K562 (cell line): ENCODE results near the gene RPS19. TPM values are rescaled to one million over a fixed set of nuclear protein-coding genes. Genes with fewer than 3 reads are reported as not detected.

Source experiments
- ATAC-seq: fragments of 200-7000 bp; cut with Tn5 transposase; 3 replicates; pipeline ENCODE4 v1.9.1; 2020; ENCODE audit warnings: moderate library complexity
- BruUV-seq: library from RNA; stranded (reverse); fragments of 400-500 nt; replicated peaks from 2 replicates; lab custom pipeline; 2021; lab: Mats Ljungman, UMichigan
- CTCF ChIA-PET: fragments of 300-600 bp; formaldehyde crosslinking; extraction: SDS; loops from one replicate; lab custom pipeline; 2021; ENCODE audit warnings: low intra/inter-chr PET ratio; lab: Yijun Ruan, JAX
- POLR2A ChIA-PET: fragments of 300-600, 350-650 bp; sonication (Branson Sonifier 250); formaldehyde crosslinking; extraction: SDS; loops from one replicate; lab custom pipeline; 2021; ENCODE audit warnings: antibody characterized with exemption, inconsistent platforms; lab: Yijun Ruan, JAX
- DNase-seq, 4 experiments: peaks; one replicate each; pipeline versions ENCODE4 v3.0.0 to v3.0.0-alpha.2; 2011 to 2018; ENCODE audit warnings: low spot score in 3 of 4, mixed read lengths in 3 of 4; ENCODE audit errors: extremely low read depth in 1 of 4
- FAIRE-seq: peaks from 2 replicates; lab custom pipeline; 2011; peaks lifted over from hg19 to GRCh38; lab: Jason Lieb, UNC
- H2AFZ ChIP-seq: 2 replicates; pipeline ENCODE4 v1.6.0; 2011; ENCODE audit warnings: low read depth, low read length, control low read depth, inconsistent platforms
- H3K27ac ChIP-seq: fragments of 200-600 bp; 3 replicates; pipeline ENCODE4 v1.8.0; 2011; ENCODE audit warnings: low read depth, mild to moderate bottlenecking, control low read depth, inconsistent platforms, low read length, moderate library complexity, mixed read lengths; ENCODE audit errors: extremely low read depth
- H3K27me3 ChIP-seq, 2 experiments: fragments of 300-600 bp in 1 of 2; 2 replicates in 1 of 2; 3 replicates in 1 of 2; pipeline versions ENCODE4 v1.6.0 to v1.8.0; 2011; ENCODE audit warnings: inconsistent platforms in 2 of 2, low read length in 2 of 2, mild to moderate bottlenecking in 1 of 2, mixed read lengths in 1 of 2, moderate library complexity in 1 of 2; ENCODE audit not compliant: control insufficient read depth in 2 of 2, insufficient read depth in 2 of 2
- H3K36me3 ChIP-seq: fragments of 300-600 bp; 3 replicates; pipeline ENCODE4 v1.8.0; 2011; ENCODE audit warnings: mild to moderate bottlenecking, low read length, inconsistent platforms; ENCODE audit not compliant: control insufficient read depth, insufficient read depth
- H3K4me1 ChIP-seq, 2 experiments: fragments of 200-600 bp in 1 of 2; replicated peaks in 1 of 2; 2 replicates in 1 of 2; 3 replicates in 1 of 2; pipeline versions ENCODE4 v1.5.1 to v1.8.0; 2011; ENCODE audit warnings: inconsistent platforms in 2 of 2, low read length in 2 of 2, mild to moderate bottlenecking in 1 of 2, mixed read lengths in 1 of 2, moderate library complexity in 1 of 2; ENCODE audit not compliant: control insufficient read depth in 2 of 2, insufficient read depth in 2 of 2
- H3K4me2 ChIP-seq: 2 replicates; pipeline ENCODE4 v1.6.1; 2011; ENCODE audit warnings: low read length, control low read depth, inconsistent platforms, mixed read lengths; ENCODE audit not compliant: insufficient read depth
- H3K4me3 ChIP-seq: fragments of 200-600 bp; sonication (generic), shearing (Covaris generic); 2 replicates; pipeline ENCODE4 v1.5.1; 2016; ENCODE audit warnings: control low read depth, inconsistent platforms
- H3K79me2 ChIP-seq: fragments of 200-600 bp; 3 replicates; pipeline ENCODE4 v1.8.0; 2011; ENCODE audit warnings: low read length, inconsistent platforms; ENCODE audit not compliant: control insufficient read depth, insufficient read depth
- H3K9ac ChIP-seq, 2 experiments: 2 replicates each; pipeline versions ENCODE4 v1.6.0 to v1.6.1; 2011; ENCODE audit warnings: low read depth in 2 of 2, low read length in 2 of 2, control low read depth in 1 of 2, inconsistent platforms in 1 of 2, mild to moderate bottlenecking in 1 of 2, mixed read lengths in 1 of 2; ENCODE audit not compliant: insufficient read depth in 1 of 2
- H3K9me1 ChIP-seq: one replicate; pipeline ENCODE4 v1.6.0; 2011; ENCODE audit warnings: inconsistent platforms, mild to moderate bottlenecking, low read length, moderate library complexity; ENCODE audit not compliant: control insufficient read depth, insufficient read depth
- H3K9me3 ChIP-seq: replicated peaks from 2 replicates; pipeline ENCODE4 v1.5.1; 2011; ENCODE audit warnings: low read depth, low read length, inconsistent platforms; ENCODE audit not compliant: control insufficient read depth, insufficient read depth
- H4K20me1 ChIP-seq: replicated peaks from 2 replicates; pipeline ENCODE4 v1.6.1; 2011; ENCODE audit warnings: low read length, inconsistent platforms, mixed read lengths; ENCODE audit not compliant: control insufficient read depth, insufficient read depth
- NR1H2 ChIP-seq: sonication (generic); formaldehyde crosslinking; IDR thresholded peaks from 2 replicates; pipeline ENCODE4 v1.4.0; 2020; ENCODE audit warnings: mild to moderate bottlenecking, missing genetic modification reagents
- RBBP5 ChIP-seq: fragments of 200-600 bp; sonication (generic); IDR thresholded peaks from 2 replicates; pipeline ENCODE4 v1.6.1; 2012; ENCODE audit warnings: borderline replicate concordance, mild to moderate bottlenecking, low read length, control low read depth, inconsistent platforms; ENCODE audit not compliant: insufficient read depth, poor library complexity, severe bottlenecking
- SPI1 ChIP-seq: IDR thresholded peaks from 2 replicates; pipeline ENCODE4 v1.6.1; 2011; ENCODE audit warnings: low read depth, low read length, control low read depth, borderline replicate concordance
- TCF7 ChIP-seq: sonication (generic); IDR thresholded peaks from 2 replicates; pipeline ENCODE4 v1.6.1; 2016; ENCODE audit warnings: antibody characterized with exemption, borderline replicate concordance
- ZNF274 ChIP-seq: IDR thresholded peaks from 2 replicates; pipeline ENCODE4 v1.6.1; 2011; ENCODE audit warnings: low read depth, mild to moderate bottlenecking, low read length, moderate library complexity, borderline replicate concordance
- WGBS: fragments of 100-300 bp; shearing (Covaris generic); methylation state at CpG from one replicate; pipeline ENCODE4 v1.1.6; 2016; ENCODE audit warnings: low coverage, mixed read lengths; ENCODE audit not compliant: insufficient coverage; ENCODE audit errors: missing lambda C conversion rate; 5-methylcytosine and 5-hydroxymethylcytosine counted together
- in situ Hi-C: fragments of 300-500 bp; cut with MboI; formaldehyde crosslinking; loops from 4 replicates; pipeline ENCODE4 v1.15.0; 2018; ENCODE audit warnings: inconsistent platforms, mixed read lengths
- intact Hi-C: fragments of 100-400 bp; cut with micrococcal nuclease; formaldehyde crosslinking; loops from 2 replicates; pipeline ENCODE4 v1.14.2; 2022
- polyA plus RNA-seq, 8 experiments: library from polyadenylated mRNA; depleted of rRNA in 4 of 8; stranded (reverse) in 5 of 8; unstranded in 3 of 8; fragments of >200 nt; fragmentation: Nextera tagmentation in 2 of 8; fragmentation: Illumina TruSeq in 1 of 8; extraction: Ambion mirVana in 2 of 8; extraction: Trizol in 1 of 8; gene quantifications; 2 replicates each; pipeline versions ENCODE4 v1.2.1 to v1.2.3, GENCODE V29; 2011 to 2014; ENCODE audit warnings: inconsistent platforms in 1 of 8, missing spikeins in 1 of 8
- total RNA-seq, 7 experiments: library from RNA; depleted of rRNA in 6 of 7; stranded (reverse); fragments of >200 nt in 6 of 7; fragmentation: Illumina TruSeq in 2 of 7; extraction: Trizol in 2 of 7; gene quantifications; 2 replicates each; pipeline versions ENCODE4 v1.2.1 to v1.2.3, GENCODE V29; 2011 to 2021; ENCODE audit warnings: low replicate concordance in 1 of 7
- TF ChIP-seq, protein P1 (sequence below): fragments of 450-650 bp; IDR thresholded peaks from 2 replicates; pipeline ENCODE4 v1.6.1; 2016

RPS19 gene
- total and polyA plus RNA-seq, 9 of the 15 experiments (the other 6 are each of a cell fraction or from before 2014, with no cell fraction given): 1,964 to 3,408 (median 2,747) TPM

DNA sequence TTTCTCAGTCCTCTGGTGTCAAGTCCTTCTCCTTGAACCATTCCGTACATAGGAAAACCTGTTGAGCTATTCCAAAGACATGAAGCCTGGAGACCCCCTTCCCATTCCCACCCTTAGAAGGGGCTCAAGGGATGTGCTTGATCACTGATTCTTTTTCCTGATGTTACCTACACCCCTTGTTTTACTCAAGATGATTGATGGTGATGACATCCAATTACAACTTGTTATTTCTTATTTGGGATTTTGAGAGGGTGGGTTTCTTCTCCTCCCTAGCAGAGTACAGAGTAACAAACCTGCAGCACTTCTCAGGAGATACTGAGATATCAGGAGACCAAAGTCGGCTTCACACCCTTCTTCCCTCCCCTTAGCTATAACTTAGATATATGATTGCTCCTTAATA lies 6.7 kb upstream of the RPS19 start:
- Histone ChIP-seq H2AFZ (no peak overlapping the region), H3K4me2 (no peak overlapping the region), H3K36me3 (no peaks in the 10 kb centered on the region), H3K27me3 (peaks cover 14 to 22% of the 10 kb centered on the region in 2 experiments; a peak in 4 of 5 replicates), H4K20me1 (no peaks in the 10 kb centered on the region), H3K9me3 (no peaks in the 10 kb centered on the region), H3K4me1 (no peaks in the 10 kb centered on the region), H3K4me3 (no peak overlapping the region), H3K9me1 (no peaks in the 10 kb centered on the region), H3K27ac (no peak overlapping the region), H3K9ac (no peak overlapping the region), H3K79me2 (no peaks in the 10 kb centered on the region)
- FAIRE-seq (no peak), ATAC-seq (no peak), DNase-seq (no peak)
- BruUV-seq: no TSS peak
- in situ Hi-C loops: no loop called here
- ChIA-PET POLR2A (interaction anchor here (0.7 kb wide), 1 partner anchor 501 kb away, joined by 3 read pairs; no protein-coding TSS in a partner anchor), CTCF (no interaction called here)
- no peak for TF ChIP-seq ZNF274
- TF ChIP-seq, protein P1, sequence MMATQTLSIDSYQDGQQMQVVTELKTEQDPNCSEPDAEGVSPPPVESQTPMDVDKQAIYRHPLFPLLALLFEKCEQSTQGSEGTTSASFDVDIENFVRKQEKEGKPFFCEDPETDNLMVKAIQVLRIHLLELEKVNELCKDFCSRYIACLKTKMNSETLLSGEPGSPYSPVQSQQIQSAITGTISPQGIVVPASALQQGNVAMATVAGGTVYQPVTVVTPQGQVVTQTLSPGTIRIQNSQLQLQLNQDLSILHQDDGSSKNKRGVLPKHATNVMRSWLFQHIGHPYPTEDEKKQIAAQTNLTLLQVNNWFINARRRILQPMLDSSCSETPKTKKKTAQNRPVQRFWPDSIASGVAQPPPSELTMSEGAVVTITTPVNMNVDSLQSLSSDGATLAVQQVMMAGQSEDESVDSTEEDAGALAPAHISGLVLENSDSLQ: peak; percentile 82
- TF ChIP-seq TCF7: no peak
- no peak for TF ChIP-seq NR1H2 (CRISPR knock-in tag)
- WGBS: 5% methylated on average over 2 of the region's 2 CpGs
- intact Hi-C loops: no loop called here

DNA sequence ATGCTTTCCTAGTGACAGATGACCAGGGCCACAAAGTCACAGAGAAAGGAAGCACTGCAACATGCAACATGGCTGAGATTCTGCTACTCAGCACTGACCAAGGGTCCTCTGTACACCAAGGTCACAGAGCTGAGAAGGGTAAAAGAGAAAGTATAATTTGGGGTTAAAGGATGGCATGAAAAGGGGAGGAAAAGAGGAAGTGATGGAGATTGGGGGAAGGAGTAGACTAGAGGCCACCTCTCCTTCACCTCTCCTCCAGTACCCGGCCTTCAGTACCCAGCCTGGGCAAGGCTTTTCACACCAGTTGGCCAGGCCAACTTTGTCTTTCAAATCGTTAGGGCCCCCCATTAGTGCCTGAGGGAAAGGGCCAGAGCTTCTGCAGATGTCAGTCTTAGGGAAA lies 6.3 kb upstream of the RPS19 start:
- H4K20me1 ChIP-seq: no peaks in the 10 kb centered on the region
- BruUV-seq: no TSS peak
- peak; percentile 93 for TF ChIP-seq SPI1
- TF ChIP-seq RBBP5: no peak
- no peaks in the 10 kb centered on the region for H3K4me1 ChIP-seq
- no peaks in the 10 kb centered on the region for H3K79me2 ChIP-seq
- no peak overlapping the region for H3K4me2 ChIP-seq
- peaks cover 14 to 22% of the 10 kb centered on the region in 2 experiments; a peak in 4 of 5 replicates for H3K27me3 ChIP-seq
- in situ Hi-C loops: no loop called here
- no peak overlapping the region for H3K4me3 ChIP-seq
- no peaks in the 10 kb centered on the region for H3K9me3 ChIP-seq
- no peak for DNase-seq
- POLR2A ChIA-PET: interaction anchor here (0.7 kb wide), 1 partner anchor 500 kb away, joined by 3 read pairs; no protein-coding TSS in a partner anchor
- no peak for FAIRE-seq
- no peaks in the 10 kb centered on the region for H3K9me1 ChIP-seq
- H3K9ac ChIP-seq: no peak overlapping the region
- ATAC-seq: no peak
- no peaks in the 10 kb centered on the region for H3K36me3 ChIP-seq
- CTCF ChIA-PET: no interaction called here
- 3% methylated on average over 2 of the region's 2 CpGs for WGBS
- no peak overlapping the region for H2AFZ ChIP-seq
- H3K27ac ChIP-seq: no peak overlapping the region
- intact Hi-C loops: no loop called here
